IMR-90 (cell line): ENCODE results near the gene SPTB. TPM values are rescaled to one million over a fixed set of nuclear protein-coding genes. Genes with fewer than 3 reads are reported as not detected.

ENCODE experiments used
- ATAC-seq: fragments of 200-7000 bp; cut with Tn5 transposase; 2 replicates; pipeline ENCODE4 v1.9.1; 2020; ENCODE audit warnings: low read depth, mild to moderate bottlenecking, moderate library complexity
- BruUV-seq: library from RNA; stranded (reverse); fragments of 400-500 nt; replicated peaks from 2 replicates; lab custom pipeline; 2021; lab: Mats Ljungman, UMichigan
- CTCF ChIA-PET: fragments of 300-600 bp; formaldehyde crosslinking; extraction: SDS; loops from one replicate; lab custom pipeline; 2021; ENCODE audit warnings: antibody characterized with exemption; lab: Yijun Ruan, JAX
- POLR2A ChIA-PET: fragments of 300-600 bp; sonication (Branson Sonifier 250); formaldehyde crosslinking; loops from one replicate; lab custom pipeline; 2022; ENCODE audit warnings: antibody characterized with exemption; ENCODE audit not compliant: unreplicated experiment; lab: Charles Lee
- DNase-seq: peaks from one replicate; pipeline ENCODE4 v3.0.0; 2013
- H2AFZ ChIP-seq: replicated peaks from 2 replicates; pipeline ENCODE3; 2013; ENCODE audit warnings: low read length, mild to moderate bottlenecking; ENCODE audit not compliant: poor library complexity
- H2AK5ac ChIP-seq: 2 replicates; pipeline ENCODE4 v1.6.1; 2013; ENCODE audit warnings: low read depth, low read length, inconsistent platforms
- H2AK9ac ChIP-seq: replicated peaks from 2 replicates; pipeline ENCODE3; 2013; ENCODE audit warnings: mild to moderate bottlenecking, low read depth, low read length, moderate library complexity; ENCODE audit not compliant: poor library complexity
- H2BK120ac ChIP-seq: 2 replicates; pipeline ENCODE4 v1.6.1; 2013; ENCODE audit warnings: low read depth, low read length, inconsistent platforms
- H2BK15ac ChIP-seq: 3 replicates; pipeline ENCODE4 v1.6.1; 2013; ENCODE audit warnings: low read depth, low read length, inconsistent platforms
- H2BK20ac ChIP-seq: 2 replicates; pipeline ENCODE4 v1.6.1; 2013; ENCODE audit warnings: low read depth, mild to moderate bottlenecking, inconsistent platforms, low read length, moderate library complexity
- H2BK5ac ChIP-seq: 2 replicates; pipeline ENCODE4 v1.6.1; 2013; ENCODE audit warnings: mild to moderate bottlenecking, low read depth, low read length, inconsistent platforms; ENCODE audit not compliant: poor library complexity, severe bottlenecking
- H3K14ac ChIP-seq: replicated peaks from 2 replicates; pipeline ENCODE4 v1.6.1; 2013; ENCODE audit warnings: low read depth, low read length, inconsistent platforms
- H3K18ac ChIP-seq: 2 replicates; pipeline ENCODE4 v1.6.1; 2013; ENCODE audit warnings: low read depth, low read length, control low read depth
- H3K23ac ChIP-seq: 2 replicates; pipeline ENCODE4 v1.6.1; 2013; ENCODE audit warnings: low read depth, low read length, inconsistent platforms
- H3K27ac ChIP-seq: 2 replicates; pipeline ENCODE4 v1.5.1; 2013; ENCODE audit warnings: mild to moderate bottlenecking, control low read depth, low read length; ENCODE audit not compliant: insufficient read depth
- H3K27me3 ChIP-seq: 2 replicates; pipeline ENCODE4 v1.6.1; 2013; ENCODE audit warnings: low read length; ENCODE audit not compliant: control insufficient read depth, insufficient read depth
- H3K36me3 ChIP-seq: 2 replicates; pipeline ENCODE4 v1.6.1; 2013; ENCODE audit warnings: low read length, mixed read lengths; ENCODE audit not compliant: control insufficient read depth, insufficient read depth
- H3K4ac ChIP-seq: 2 replicates; pipeline ENCODE4 v1.6.1; 2013; ENCODE audit warnings: low read depth, low read length, inconsistent platforms
- H3K4me1 ChIP-seq: 2 replicates; pipeline ENCODE4 v1.6.1; 2013; ENCODE audit warnings: low read length, mixed read lengths; ENCODE audit not compliant: control insufficient read depth, insufficient read depth
- H3K4me2 ChIP-seq: 2 replicates; pipeline ENCODE4 v1.6.1; 2013; ENCODE audit warnings: low read depth, mild to moderate bottlenecking, control low read depth, low read length, moderate library complexity
- H3K4me3 ChIP-seq: 2 replicates; pipeline ENCODE4 v1.5.1; 2013; ENCODE audit warnings: low read depth, mild to moderate bottlenecking, control low read depth, low read length, moderate library complexity; ENCODE audit not compliant: insufficient read depth
- H3K56ac ChIP-seq: 2 replicates; pipeline ENCODE4 v1.6.1; 2013; ENCODE audit warnings: low read length, inconsistent platforms; ENCODE audit not compliant: insufficient read depth; ENCODE audit errors: extremely low read depth
- H3K79me1 ChIP-seq, 2 experiments: 2 replicates each; pipeline ENCODE4 v1.6.1; 2013; ENCODE audit warnings: low read length in 2 of 2, inconsistent platforms in 1 of 2, low read depth in 1 of 2
- H3K9ac ChIP-seq: 2 replicates; pipeline ENCODE4 v1.6.1; 2013; ENCODE audit warnings: low read depth, low read length, control low read depth
- H3K9me1 ChIP-seq: 2 replicates; pipeline ENCODE4 v1.6.1; 2013; ENCODE audit warnings: low read length, inconsistent platforms; ENCODE audit not compliant: insufficient read depth
- H3K9me3 ChIP-seq: 2 replicates; pipeline ENCODE4 v1.6.1; 2013; ENCODE audit warnings: low read length; ENCODE audit not compliant: control insufficient read depth, insufficient read depth
- H4K20me1 ChIP-seq: 2 replicates; pipeline ENCODE4 v1.6.1; 2013; ENCODE audit warnings: low read length, inconsistent platforms; ENCODE audit not compliant: insufficient read depth
- H4K5ac ChIP-seq: 2 replicates; pipeline ENCODE4 v1.6.1; 2013; ENCODE audit warnings: mild to moderate bottlenecking, low read depth, low read length, control low read depth
- H4K8ac ChIP-seq, 2 experiments: 2 replicates each; pipeline ENCODE4 v1.6.1; 2013; ENCODE audit warnings: low read depth in 2 of 2, low read length in 2 of 2, control low read depth in 1 of 2, inconsistent platforms in 1 of 2
- H4K91ac ChIP-seq: 2 replicates; pipeline ENCODE4 v1.6.1; 2013; ENCODE audit warnings: low read depth, low read length, inconsistent platforms; ENCODE audit not compliant: insufficient read depth
- BHLHE40 ChIP-seq: fragments of 150-350 bp; IDR thresholded peaks from 2 replicates; pipeline ENCODE4 v1.6.1; 2016; ENCODE audit warnings: mild to moderate bottlenecking, low read depth, low read length
- CEBPB ChIP-seq: IDR thresholded peaks from 2 replicates; pipeline ENCODE4 v1.6.1; 2012; ENCODE audit warnings: low read depth, low read length, improper control_type of control experiment
- CHD1 ChIP-seq: IDR thresholded peaks from 2 replicates; pipeline ENCODE4 v1.6.1; 2012; ENCODE audit warnings: low read depth, low read length, improper control_type of control experiment
- MAFK ChIP-seq: IDR thresholded peaks from 2 replicates; pipeline ENCODE4 v1.6.1; 2012; ENCODE audit warnings: low read depth, low read length, improper control_type of control experiment
- MAZ ChIP-seq: IDR thresholded peaks from 2 replicates; pipeline ENCODE4 v1.6.1; 2012; ENCODE audit warnings: low read depth, mild to moderate bottlenecking, low read length, improper control_type of control experiment, moderate library complexity, borderline replicate concordance
- MXI1 ChIP-seq: IDR thresholded peaks from 2 replicates; pipeline ENCODE4 v1.6.1; 2012; ENCODE audit warnings: low read depth, mild to moderate bottlenecking, low read length, moderate library complexity, borderline replicate concordance
- NFE2L2 ChIP-seq: fragments of 150-350 bp; IDR thresholded peaks from 2 replicates; pipeline ENCODE4 v1.6.1; 2016; ENCODE audit warnings: low read depth, mild to moderate bottlenecking, low read length
- POLR2A ChIP-seq: IDR thresholded peaks from 2 replicates; pipeline ENCODE4 v1.6.1; 2012; ENCODE audit warnings: mild to moderate bottlenecking, low read depth, low read length
- RAD21 ChIP-seq: IDR thresholded peaks from 2 replicates; pipeline ENCODE4 v1.6.1; 2012; ENCODE audit warnings: low read length, improper control_type of control experiment
- RCOR1 ChIP-seq: IDR thresholded peaks from 2 replicates; pipeline ENCODE4 v1.6.1; 2012; ENCODE audit warnings: mild to moderate bottlenecking, low read length, improper control_type of control experiment; ENCODE audit not compliant: insufficient replicate concordance
- RFX5 ChIP-seq: IDR thresholded peaks from 2 replicates; pipeline ENCODE4 v1.8.0; 2012; ENCODE audit warnings: low read depth, mild to moderate bottlenecking, low read length, moderate library complexity
- SMC3 ChIP-seq: fragments of 150-350 bp; IDR thresholded peaks from 2 replicates; pipeline ENCODE4 v1.6.1; 2016; ENCODE audit warnings: low read depth, mild to moderate bottlenecking, antibody characterized with exemption, low read length, moderate library complexity
- WGBS, 2 experiments: methylation state at CpG; one replicate each; pipeline versions ENCODE4 v1.1.5 to v1.1.7; 2013; ENCODE audit warnings: missing lambda C conversion rate in 2 of 2; ENCODE audit not compliant: insufficient read length in 1 of 2; ENCODE audit errors: extremely low coverage in 2 of 2; 5-methylcytosine and 5-hydroxymethylcytosine counted together
- dilution Hi-C: fragments of 300-500 bp; cut with HindIII; formaldehyde crosslinking; loops from one replicate; pipeline ENCODE4 v1.14.3; 2018; ENCODE audit warnings: low sequenced_read_pairs; ENCODE audit not compliant: unreplicated experiment
- in situ Hi-C: fragments of 300-500 bp; cut with MboI; formaldehyde crosslinking; loops from 3 replicates; pipeline ENCODE4 v1.14.3; 2019; ENCODE audit warnings: low sequenced_read_pairs, inconsistent platforms, mixed read lengths
- intact Hi-C: fragments of 100-400 bp; cut with micrococcal nuclease; formaldehyde crosslinking; loops from 2 replicates; pipeline ENCODE4 v1.10.0; 2022
- polyA plus RNA-seq, 3 experiments: library from polyadenylated mRNA; depleted of rRNA; stranded (reverse); fragments of >200 nt; gene quantifications; 2 replicates each; pipeline ENCODE4 v1.2.3, GENCODE V29; 2012; ENCODE audit warnings: low replicate concordance in 1 of 3
- total RNA-seq: library from RNA; depleted of rRNA; stranded (reverse); fragments of >200 nt; gene quantifications from 2 replicates; pipeline ENCODE4 v1.2.3, GENCODE V29; 2012
- TF ChIP-seq, protein P1 (sequence below): fragments of 150-350 bp; IDR thresholded peaks from 2 replicates; pipeline ENCODE4 v1.6.1; 2017; ENCODE audit warnings: mild to moderate bottlenecking, antibody characterized with exemption, low read length, low read depth
- TF ChIP-seq, protein P2 (sequence below): conservative IDR thresholded peaks from 2 replicates; pipeline ENCODE4 v1.5.1; 2012; ENCODE audit warnings: mild to moderate bottlenecking, low read depth, low read length, improper control_type of control experiment
- TF ChIP-seq, protein P3 (sequence below): fragments of 150-350 bp; IDR thresholded peaks from 2 replicates; pipeline ENCODE4 v1.6.1; 2016; ENCODE audit warnings: low read depth, mild to moderate bottlenecking, low read length, moderate library complexity, borderline replicate concordance

SPTB gene
- total and polyA plus RNA-seq, 2 of the 4 experiments (the other 2 are of a cell fraction), result under 0.01 to 0.07 TPM

DNA sequence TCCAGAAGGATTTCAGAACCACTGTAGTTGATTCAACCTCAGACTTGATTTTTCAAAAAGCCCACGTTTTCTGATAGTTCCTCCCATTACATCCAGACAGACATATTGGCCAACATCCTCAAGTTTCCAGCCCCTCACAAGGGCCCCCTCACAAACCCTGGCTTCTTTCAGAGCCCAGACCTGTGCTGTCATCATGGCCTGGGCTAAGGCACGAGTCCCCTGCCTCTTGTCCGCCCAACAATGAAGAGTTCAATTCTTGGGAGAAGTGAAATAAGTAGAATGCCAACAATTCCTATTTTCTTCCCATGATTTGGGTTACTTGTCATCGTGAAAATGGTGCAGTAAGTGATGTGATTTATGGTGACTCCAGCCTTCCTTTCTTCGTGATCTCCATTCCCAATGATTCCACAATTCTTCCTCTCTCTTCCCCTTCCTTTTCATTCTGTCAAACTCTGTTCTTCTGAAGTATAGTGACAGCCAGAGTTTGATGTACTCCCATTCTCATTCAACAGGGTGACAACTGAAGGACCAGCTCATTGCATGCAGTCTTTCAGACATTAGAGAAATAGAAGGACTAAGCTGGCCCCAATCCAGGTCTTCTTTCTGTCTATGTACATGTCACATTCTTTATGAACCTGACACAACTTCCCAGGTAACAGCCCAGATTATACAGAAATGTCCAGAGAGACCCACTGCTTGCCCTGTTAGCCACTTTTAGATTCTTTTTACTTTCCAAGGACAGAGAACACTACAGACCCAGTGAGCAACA lies 29.2 kb downstream of the SPTB start:
- no peak overlapping the region for H4K5ac ChIP-seq
- H3K4me2 ChIP-seq, result no peak overlapping the region
- H2AK9ac ChIP-seq, result no peak overlapping the region
- H3K56ac ChIP-seq, result no peak overlapping the region
- no peak overlapping the region for H3K4me3 ChIP-seq
- no peak overlapping the region for H2BK20ac ChIP-seq
- intact Hi-C loops (no loop called here), dilution Hi-C loops (no loop called here), in situ Hi-C loops (no loop called here)
- no peak overlapping the region for H3K4ac ChIP-seq
- H2BK15ac ChIP-seq, result no peak overlapping the region
- H4K91ac ChIP-seq, result no peak overlapping the region
- CTCF ChIA-PET, result no interaction called here
- no peak for ATAC-seq
- no peak overlapping the region for H3K27ac ChIP-seq
- POLR2A ChIA-PET, result no interaction called here
- H4K20me1 ChIP-seq, result no peaks in the 10 kb centered on the region
- 0 out of 2 replicates have a peak, but pooled peaks cover 3% of the 10 kb centered on the region for H3K9me1 ChIP-seq
- no peaks in the 10 kb centered on the region; the same call in 1 of the 2 replicates for H3K4me1 ChIP-seq
- no peak overlapping the region for H4K8ac ChIP-seq
- no peak overlapping the region for H2AFZ ChIP-seq
- WGBS, 2 experiments, result no CpG with 5 or more reads among the region's 5 CpGs
- no peak for DNase-seq
- no peak overlapping the region for H3K18ac ChIP-seq
- no peak overlapping the region for H2BK5ac ChIP-seq
- H3K79me1 ChIP-seq, result no peaks in the 10 kb centered on the region
- no peak overlapping the region for H2AK5ac ChIP-seq
- no peak overlapping the region for H2BK120ac ChIP-seq
- no peak overlapping the region for H3K14ac ChIP-seq
- TF ChIP-seq, protein P1, sequence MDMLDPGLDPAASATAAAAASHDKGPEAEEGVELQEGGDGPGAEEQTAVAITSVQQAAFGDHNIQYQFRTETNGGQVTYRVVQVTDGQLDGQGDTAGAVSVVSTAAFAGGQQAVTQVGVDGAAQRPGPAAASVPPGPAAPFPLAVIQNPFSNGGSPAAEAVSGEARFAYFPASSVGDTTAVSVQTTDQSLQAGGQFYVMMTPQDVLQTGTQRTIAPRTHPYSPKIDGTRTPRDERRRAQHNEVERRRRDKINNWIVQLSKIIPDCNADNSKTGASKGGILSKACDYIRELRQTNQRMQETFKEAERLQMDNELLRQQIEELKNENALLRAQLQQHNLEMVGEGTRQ, result no peak
- TF ChIP-seq SMC3 (no peak), MAFK (no peak), BHLHE40 (no peak), CHD1 (no peak), RFX5 (no peak), RCOR1 (no peak), RAD21 (no peak), MAZ (no peak), MXI1 (no peak), POLR2A (no peak), NFE2L2 (no peak), CEBPB (no peak)
- TF ChIP-seq, protein P2, sequence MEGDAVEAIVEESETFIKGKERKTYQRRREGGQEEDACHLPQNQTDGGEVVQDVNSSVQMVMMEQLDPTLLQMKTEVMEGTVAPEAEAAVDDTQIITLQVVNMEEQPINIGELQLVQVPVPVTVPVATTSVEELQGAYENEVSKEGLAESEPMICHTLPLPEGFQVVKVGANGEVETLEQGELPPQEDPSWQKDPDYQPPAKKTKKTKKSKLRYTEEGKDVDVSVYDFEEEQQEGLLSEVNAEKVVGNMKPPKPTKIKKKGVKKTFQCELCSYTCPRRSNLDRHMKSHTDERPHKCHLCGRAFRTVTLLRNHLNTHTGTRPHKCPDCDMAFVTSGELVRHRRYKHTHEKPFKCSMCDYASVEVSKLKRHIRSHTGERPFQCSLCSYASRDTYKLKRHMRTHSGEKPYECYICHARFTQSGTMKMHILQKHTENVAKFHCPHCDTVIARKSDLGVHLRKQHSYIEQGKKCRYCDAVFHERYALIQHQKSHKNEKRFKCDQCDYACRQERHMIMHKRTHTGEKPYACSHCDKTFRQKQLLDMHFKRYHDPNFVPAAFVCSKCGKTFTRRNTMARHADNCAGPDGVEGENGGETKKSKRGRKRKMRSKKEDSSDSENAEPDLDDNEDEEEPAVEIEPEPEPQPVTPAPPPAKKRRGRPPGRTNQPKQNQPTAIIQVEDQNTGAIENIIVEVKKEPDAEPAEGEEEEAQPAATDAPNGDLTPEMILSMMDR, result no peak
- TF ChIP-seq, protein P3, sequence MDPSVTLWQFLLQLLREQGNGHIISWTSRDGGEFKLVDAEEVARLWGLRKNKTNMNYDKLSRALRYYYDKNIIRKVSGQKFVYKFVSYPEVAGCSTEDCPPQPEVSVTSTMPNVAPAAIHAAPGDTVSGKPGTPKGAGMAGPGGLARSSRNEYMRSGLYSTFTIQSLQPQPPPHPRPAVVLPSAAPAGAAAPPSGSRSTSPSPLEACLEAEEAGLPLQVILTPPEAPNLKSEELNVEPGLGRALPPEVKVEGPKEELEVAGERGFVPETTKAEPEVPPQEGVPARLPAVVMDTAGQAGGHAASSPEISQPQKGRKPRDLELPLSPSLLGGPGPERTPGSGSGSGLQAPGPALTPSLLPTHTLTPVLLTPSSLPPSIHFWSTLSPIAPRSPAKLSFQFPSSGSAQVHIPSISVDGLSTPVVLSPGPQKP, result no peak
- no peaks in the 10 kb centered on the region for H3K9me3 ChIP-seq
- no peaks in the 10 kb centered on the region for H3K36me3 ChIP-seq
- no peak overlapping the region for H3K9ac ChIP-seq
- no peak overlapping the region for H3K23ac ChIP-seq
- H3K27me3 ChIP-seq, result peaks cover 60% of the 10 kb centered on the region
- BruUV-seq, result no TSS peak
